HCT116 (cell line): ENCODE measurements around the gene GDPD1. TPM values are rescaled to one million over a fixed set of nuclear protein-coding genes. Genes with fewer than 3 reads are reported as not detected.

Source experiments
- ATAC-seq: fragments of 200-7000 bp; cut with Tn5 transposase; 2 replicates; pipeline ENCODE4 v1.9.1; 2020; ENCODE audit warnings: mild to moderate bottlenecking, moderate library complexity
- BruUV-seq: library from RNA; stranded (reverse); fragments of 400-500 nt; replicated peaks from 2 replicates; lab custom pipeline; 2021; lab: Mats Ljungman, UMichigan
- CTCF ChIA-PET: fragments of 300-600 bp; sonication (Branson Sonifier 250); formaldehyde crosslinking; loops from one replicate; lab custom pipeline; 2021; ENCODE audit warnings: antibody characterized with exemption; lab: Charles Lee
- POLR2A ChIA-PET: fragments of 300-600, 350-600 bp; sonication (Branson Sonifier 250); formaldehyde crosslinking; loops from one replicate; lab custom pipeline; 2021; ENCODE audit warnings: antibody characterized with exemption; lab: Charles Lee
- RAD21 ChIA-PET, 2 experiments: fragments of 300-600 bp; sonication (Branson Sonifier 250); formaldehyde crosslinking; loops; one replicate each; lab custom pipeline; 2023; ENCODE audit warnings: low total read pairs in 2 of 2; ENCODE audit not compliant: uncharacterized antibody in 2 of 2, unreplicated experiment in 2 of 2, low non-redundant PET in 1 of 2; lab: Charles Lee
- DNase-seq: peaks from one replicate; pipeline ENCODE4 v3.0.0-alpha.2; 2010; ENCODE audit warnings: low read depth, low spot score
- H2AFZ ChIP-seq: fragments of 200-600 bp; shearing (Covaris generic), sonication (generic); 2 replicates; pipeline ENCODE4 v1.6.1; 2017; ENCODE audit warnings: low read depth, mixed run types, mixed read lengths, antibody characterized with exemption, low read length; ENCODE audit not compliant: poor library complexity, severe bottlenecking
- H3K27ac ChIP-seq: 2 replicates; pipeline ENCODE4 v1.5.1; 2012; ENCODE audit warnings: low read depth, low read length
- H3K27me3 ChIP-seq: fragments of 200-600 bp; sonication (generic); 2 replicates; pipeline ENCODE4 v1.6.1; 2016; ENCODE audit warnings: mixed run types, low read length, mixed read lengths; ENCODE audit not compliant: insufficient read depth
- H3K36me3 ChIP-seq, 2 experiments: fragments of 200-500 bp in 1 of 2; fragments of 200-600 bp in 1 of 2; sonication (Bioruptor generic) in 1 of 2; sonication (generic) in 1 of 2; 2 replicates each; pipeline versions ENCODE4 v1.5.1 to v1.6.1; 2014 to 2016; ENCODE audit warnings: low read length in 2 of 2, inconsistent platforms in 1 of 2, mixed read lengths in 1 of 2, mixed run types in 1 of 2; ENCODE audit not compliant: insufficient read depth in 2 of 2, control insufficient read depth in 1 of 2
- H3K4me1 ChIP-seq, 2 experiments: fragments of 200-600 bp in 1 of 2; sonication (generic) in 1 of 2; 2 replicates each; pipeline versions ENCODE4 v1.5.1 to v1.6.1; 2012 to 2017; ENCODE audit warnings: low read length in 2 of 2, inconsistent platforms in 1 of 2, mild to moderate bottlenecking in 1 of 2, mixed read lengths in 1 of 2, mixed run types in 1 of 2, moderate library complexity in 1 of 2; ENCODE audit not compliant: insufficient read depth in 2 of 2, control insufficient read depth in 1 of 2
- H3K4me2 ChIP-seq: fragments of 200-600 bp; sonication (generic); 2 replicates; pipeline ENCODE4 v1.6.1; 2017; ENCODE audit warnings: mixed run types, low read length, mixed read lengths
- H3K4me3 ChIP-seq, 2 experiments: fragments of 200-600 bp in 1 of 2; sonication (generic) in 1 of 2; replicated peaks in 1 of 2; 2 replicates each; pipeline ENCODE4 v1.5.1; 2011 to 2016; ENCODE audit warnings: low read length in 2 of 2, control low read depth in 1 of 2, low read depth in 1 of 2, mild to moderate bottlenecking in 1 of 2, mixed read lengths in 1 of 2, mixed run types in 1 of 2
- H3K79me2 ChIP-seq: fragments of 200-600 bp; sonication (generic); 2 replicates; pipeline ENCODE4 v1.6.1; 2017; ENCODE audit warnings: mild to moderate bottlenecking, mixed run types, low read length, moderate library complexity, mixed read lengths; ENCODE audit not compliant: insufficient read depth
- H3K9ac ChIP-seq: fragments of 200-600 bp; sonication (generic); 2 replicates; pipeline ENCODE4 v1.6.1; 2016; ENCODE audit warnings: low read length, mixed read lengths
- H3K9me2 ChIP-seq: fragments of 200-600 bp; sonication (generic), shearing (Covaris generic); 2 replicates; pipeline ENCODE4 v1.6.1; 2017; ENCODE audit warnings: mixed run types, mild to moderate bottlenecking, moderate library complexity; ENCODE audit not compliant: insufficient read depth
- H3K9me3 ChIP-seq, 2 experiments: fragments of 200-500 bp in 1 of 2; fragments of 200-600 bp in 1 of 2; sonication (Bioruptor generic) in 1 of 2; sonication (generic) in 1 of 2; 2 replicates each; pipeline ENCODE4 v1.6.1; 2014 to 2017; ENCODE audit warnings: low read length in 2 of 2, mixed read lengths in 2 of 2, inconsistent platforms in 1 of 2, low read depth in 1 of 2, mild to moderate bottlenecking in 1 of 2, mixed run types in 1 of 2, moderate library complexity in 1 of 2; ENCODE audit not compliant: control insufficient read depth in 1 of 2, insufficient read depth in 1 of 2
- H4K20me1 ChIP-seq: fragments of 200-600 bp; sonication (generic), shearing (Covaris generic); 2 replicates; pipeline ENCODE4 v1.6.1; 2017; ENCODE audit warnings: mixed run types, mild to moderate bottlenecking, moderate library complexity; ENCODE audit not compliant: insufficient read depth
- ATF3 ChIP-seq: IDR thresholded peaks from 2 replicates; pipeline ENCODE4 v1.6.1; 2012
- CBX3 ChIP-seq: IDR thresholded peaks from 2 replicates; pipeline ENCODE4 v1.6.1; 2012; ENCODE audit warnings: low read depth
- CTCF ChIP-seq, 3 experiments: fragments of 200-600 bp in 1 of 3; sonication (generic) in 1 of 3; IDR thresholded peaks in 2 of 3; conservative IDR thresholded peaks in 1 of 3; 2 replicates each; pipeline ENCODE4 v1.5.1; 2012 to 2017; ENCODE audit warnings: low read depth in 2 of 3, low read length in 2 of 3, antibody characterized with exemption in 1 of 3, borderline replicate concordance in 1 of 3, control low read depth in 1 of 3, mild to moderate bottlenecking in 1 of 3, mixed read lengths in 1 of 3, mixed run types in 1 of 3, moderate library complexity in 1 of 3; ENCODE audit not compliant: insufficient read depth in 1 of 3
- EGR1 ChIP-seq: IDR thresholded peaks from 2 replicates; pipeline ENCODE4 v1.6.1; 2012; ENCODE audit warnings: low read depth
- EZH2 ChIP-seq: fragments of 200-600 bp; sonication (generic); IDR thresholded peaks from 2 replicates; pipeline ENCODE4 v1.6.1; 2017; ENCODE audit warnings: antibody characterized with exemption, mixed run types
- EZH2phosphoT487 ChIP-seq: fragments of 200-600 bp; IDR thresholded peaks from 2 replicates; pipeline ENCODE4 v1.6.1; 2018; ENCODE audit warnings: antibody characterized with exemption, borderline replicate concordance
- FOSL1 ChIP-seq: IDR thresholded peaks from 2 replicates; pipeline ENCODE4 v1.6.1; 2012; ENCODE audit warnings: low read depth
- JUND ChIP-seq: IDR thresholded peaks from 2 replicates; pipeline ENCODE4 v1.6.1; 2012
- MAX ChIP-seq: IDR thresholded peaks from 2 replicates; pipeline ENCODE4 v1.6.1; 2012
- POLR2A ChIP-seq: IDR thresholded peaks from 2 replicates; pipeline ENCODE4 v1.7.0; 2011; ENCODE audit warnings: borderline replicate concordance; ENCODE audit not compliant: insufficient read depth, insufficient read length; ENCODE audit errors: extremely low read depth
- POLR2AphosphoS5 ChIP-seq: IDR thresholded peaks from 2 replicates; pipeline ENCODE4 v1.6.1; 2011; ENCODE audit warnings: mild to moderate bottlenecking, low read depth, low read length, moderate library complexity
- SIN3A ChIP-seq: IDR thresholded peaks from 2 replicates; pipeline ENCODE4 v1.6.1; 2012; ENCODE audit warnings: low read depth
- SRF ChIP-seq: IDR thresholded peaks from 2 replicates; pipeline ENCODE4 v1.6.1; 2012; ENCODE audit warnings: low read depth
- ZFX ChIP-seq: fragments of 450-650 bp; IDR thresholded peaks from 2 replicates; pipeline ENCODE4 v1.6.1; 2017
- intact Hi-C: fragments of 100-400 bp; cut with micrococcal nuclease; formaldehyde crosslinking; loops from 2 replicates; pipeline ENCODE4 v1.10.0; 2022
- total RNA-seq: library from RNA; stranded (reverse); gene quantifications from one replicate; pipeline ENCODE4 v1.2.1, GENCODE V29; 2021; ENCODE audit not compliant: unreplicated experiment

The GDPD1 gene
- total RNA-seq, 1 experiment from 2014 or later: 13.7 TPM

DNA sequence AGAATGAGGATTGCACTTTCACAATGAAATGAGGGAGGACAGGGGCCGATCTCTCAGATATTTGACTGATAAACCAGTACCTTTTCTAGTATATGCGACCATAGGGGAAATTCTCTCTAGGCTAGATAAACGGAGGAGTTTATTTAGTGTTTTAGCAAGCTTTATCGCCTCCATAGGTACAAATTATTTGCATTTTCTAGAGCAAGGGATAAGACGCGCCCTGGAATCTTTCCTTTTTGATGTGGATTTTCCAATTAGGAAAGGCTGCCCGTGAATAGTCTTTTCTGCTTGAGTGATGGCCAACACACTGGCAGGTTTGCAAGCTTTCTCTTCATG, 351 bp upstream of the GDPD1 start:
- ATAC-seq: peak; percentile 0; the same call in 1 of the 2 replicates
- H3K79me2 ChIP-seq: no peaks in the 10 kb centered on the region

More for the DNA sequence above, 351 bp upstream of the GDPD1 start:
- H3K36me3 ChIP-seq: no peaks in the 10 kb centered on the region
- no peaks in the 10 kb centered on the region for H4K20me1 ChIP-seq
- TF ChIP-seq CTCF (IDR thresholded peaks at IDR 0.05 in 2 of 3, conservative IDR thresholded peaks at IDR 0.05 in 1 of 3; ENCODE audit: borderline replicate concordance in 1 of 3, insufficient read depth in 1 of 3, low read depth in 2 of 3, low read length in 2 of 3) (no peak), EGR1 (no peak), EZH2 (no peak), SIN3A (no peak), EZH2phosphoT487 (no peak), CBX3 (no peak), MAX (no peak), POLR2AphosphoS5 (no peak), JUND (no peak), SRF (no peak), FOSL1 (no peak), POLR2A (no peak), ZFX (no peak), ATF3 (no peak)
- RAD21 ChIA-PET: interaction anchor here in 1 of 2 experiments (0.8 kb wide), 1 partner anchor 69 kb away, joined by 3 read pairs; no protein-coding TSS in a partner anchor
- peak overlapping the region; percentile 6; the same call in 1 of the 2 replicates for H3K9ac ChIP-seq
- H3K27ac ChIP-seq: no peak overlapping the region
- H3K27me3 ChIP-seq: no peaks in the 10 kb centered on the region
- H3K4me2 ChIP-seq: peak overlapping the region; percentile 94
- peak overlapping the region; percentile 42 for H2AFZ ChIP-seq
- intact Hi-C loops: loop anchor here (2.0 kb wide), 1 partner anchor 221 kb away; no protein-coding TSS in a partner anchor
- no TSS peak for BruUV-seq
- no peaks in the 10 kb centered on the region for H3K9me2 ChIP-seq
- peak overlapping the region; percentile 34 to 90 for H3K4me3 ChIP-seq
- no peaks in the 10 kb centered on the region for H3K9me3 ChIP-seq
- CTCF ChIA-PET: interaction anchor here (0.6 to 1.3 kb wide), 5 partner anchors 8 to 632 kb away, joined by 3 to 5 read pairs (median 4); no protein-coding TSS in a partner anchor
- POLR2A ChIA-PET: interaction anchor here (0.8 to 1.6 kb wide), 4 partner anchors 9 to 90 kb away, joined by 3 to 4 read pairs (median 4); partner anchors contain the start of genes PRR11 and SKA2
- no peak for DNase-seq
- H3K4me1 ChIP-seq: peaks cover 15 to 28% of the 10 kb centered on the region in 2 experiments; a peak in 3 of 4 replicates
